ENCODE results near the gene KSR2.

The KSR2 gene

DNA sequence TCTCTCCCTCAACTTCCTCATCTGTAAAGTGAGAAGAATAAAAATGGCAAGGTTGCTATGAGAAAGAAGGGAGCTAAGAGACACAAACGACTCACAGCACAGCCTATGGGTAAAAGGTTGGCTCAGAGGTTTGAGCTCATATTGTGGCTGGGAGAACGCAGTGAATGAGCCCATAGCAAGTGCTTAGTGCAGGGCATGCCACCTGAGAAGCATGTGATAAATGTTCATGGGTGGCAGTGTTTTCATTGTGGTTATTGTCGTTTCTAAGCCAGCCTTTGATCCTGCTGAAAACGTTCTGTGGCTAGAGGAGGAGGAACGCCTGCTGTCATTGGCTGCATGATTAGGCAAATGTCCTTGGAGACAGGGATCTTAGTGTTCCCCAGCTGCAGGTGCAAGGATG lies 150.4 kb downstream of the KSR2 start:
- no peaks in the 10 kb centered on the region for H3K4me1 ChIP-seq (ENCODE audit: low read length)
- H3K36me3 ChIP-seq (replicated peaks; ENCODE audit: low read depth, low read length): no peaks in the 10 kb centered on the region
- no peak overlapping the region for H3K4me2 ChIP-seq (ENCODE audit: low read length)
- no peaks in the 10 kb centered on the region for H3K79me2 ChIP-seq (ENCODE audit: low read length)
- no peak overlapping the region for H3K27ac ChIP-seq (ENCODE audit: low read length)
- H3K9me3 ChIP-seq (ENCODE audit: insufficient read depth, low read length): no peaks in the 10 kb centered on the region
- no peak overlapping the region for H3K4me3 ChIP-seq (ENCODE audit: low read length)
- H3K9ac ChIP-seq (ENCODE audit: low read length): no peak overlapping the region
- H2AFZ ChIP-seq (ENCODE audit: low read depth, low read length): no peak overlapping the region
- peaks cover 6% of the 10 kb centered on the region; the same call in 1 of the 2 replicates for H3K27me3 ChIP-seq (ENCODE audit: low read depth, low read length)
- TF ChIP-seq, protein P1, sequence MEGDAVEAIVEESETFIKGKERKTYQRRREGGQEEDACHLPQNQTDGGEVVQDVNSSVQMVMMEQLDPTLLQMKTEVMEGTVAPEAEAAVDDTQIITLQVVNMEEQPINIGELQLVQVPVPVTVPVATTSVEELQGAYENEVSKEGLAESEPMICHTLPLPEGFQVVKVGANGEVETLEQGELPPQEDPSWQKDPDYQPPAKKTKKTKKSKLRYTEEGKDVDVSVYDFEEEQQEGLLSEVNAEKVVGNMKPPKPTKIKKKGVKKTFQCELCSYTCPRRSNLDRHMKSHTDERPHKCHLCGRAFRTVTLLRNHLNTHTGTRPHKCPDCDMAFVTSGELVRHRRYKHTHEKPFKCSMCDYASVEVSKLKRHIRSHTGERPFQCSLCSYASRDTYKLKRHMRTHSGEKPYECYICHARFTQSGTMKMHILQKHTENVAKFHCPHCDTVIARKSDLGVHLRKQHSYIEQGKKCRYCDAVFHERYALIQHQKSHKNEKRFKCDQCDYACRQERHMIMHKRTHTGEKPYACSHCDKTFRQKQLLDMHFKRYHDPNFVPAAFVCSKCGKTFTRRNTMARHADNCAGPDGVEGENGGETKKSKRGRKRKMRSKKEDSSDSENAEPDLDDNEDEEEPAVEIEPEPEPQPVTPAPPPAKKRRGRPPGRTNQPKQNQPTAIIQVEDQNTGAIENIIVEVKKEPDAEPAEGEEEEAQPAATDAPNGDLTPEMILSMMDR (IDR thresholded peaks at IDR 0.05; ENCODE audit: low read depth, low read length): no peak
- TF ChIP-seq EZH2phosphoT487 (IDR thresholded peaks at IDR 0.05; ENCODE audit: low read depth): no peak
- H4K20me1 ChIP-seq (ENCODE audit: insufficient read depth, low read length): no peaks in the 10 kb centered on the region

DNA sequence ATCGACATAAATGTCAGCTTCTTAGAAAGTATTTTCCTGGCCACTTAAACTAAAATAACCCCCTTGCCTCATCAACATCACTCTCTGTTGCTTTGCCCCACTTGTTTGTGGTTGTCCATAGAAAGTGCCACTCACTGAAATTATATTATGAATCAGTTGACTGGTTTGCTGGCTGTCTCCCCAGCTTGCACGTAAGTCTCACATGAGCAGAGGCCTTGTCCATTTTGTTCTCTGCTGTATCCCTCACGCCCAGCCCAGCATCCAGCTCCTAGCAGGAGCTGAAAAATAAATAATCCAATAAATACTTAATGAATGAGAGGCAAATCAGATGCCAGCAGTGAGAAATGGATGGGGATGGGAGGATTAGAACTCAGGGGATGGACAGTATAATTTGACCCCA lies 159.3 kb downstream of the KSR2 start:
- H3K79me2 ChIP-seq (ENCODE audit: low read length): no peaks in the 10 kb centered on the region
- no peaks in the 10 kb centered on the region for H3K9me3 ChIP-seq (ENCODE audit: insufficient read depth, low read length)
- H3K4me1 ChIP-seq (ENCODE audit: low read length): no peaks in the 10 kb centered on the region
- no peak overlapping the region for H3K27ac ChIP-seq (ENCODE audit: low read length)
- H3K4me3 ChIP-seq (ENCODE audit: low read length): no peak overlapping the region
- H3K9ac ChIP-seq (ENCODE audit: low read length): no peak overlapping the region
- H2AFZ ChIP-seq (ENCODE audit: low read depth, low read length): no peak overlapping the region
- peaks cover 21% of the 10 kb centered on the region for H3K27me3 ChIP-seq (ENCODE audit: low read depth, low read length)
- TF ChIP-seq EZH2phosphoT487 (IDR thresholded peaks at IDR 0.05; ENCODE audit: low read depth): no peak
- TF ChIP-seq, protein P1 (IDR thresholded peaks at IDR 0.05; ENCODE audit: low read depth, low read length): no peak
- no peaks in the 10 kb centered on the region for H3K36me3 ChIP-seq (replicated peaks; ENCODE audit: low read depth, low read length)
- H3K4me2 ChIP-seq (ENCODE audit: low read length): no peak overlapping the region
- no peaks in the 10 kb centered on the region for H4K20me1 ChIP-seq (ENCODE audit: insufficient read depth, low read length)

GRCh38 chr12:117807946-117808345 lies 160.8 kb downstream of the KSR2 start:
- Histone ChIP-seq H3K27me3 (ENCODE audit: low read depth, low read length) (peaks cover 21% of the 10 kb centered on the region), H3K9ac (ENCODE audit: low read length) (no peak overlapping the region), H2AFZ (ENCODE audit: low read depth, low read length) (no peak overlapping the region), H3K4me1 (ENCODE audit: low read length) (no peaks in the 10 kb centered on the region), H3K4me3 (ENCODE audit: low read length) (no peak overlapping the region), H4K20me1 (ENCODE audit: insufficient read depth, low read length) (no peaks in the 10 kb centered on the region), H3K36me3 (replicated peaks; ENCODE audit: low read depth, low read length) (no peaks in the 10 kb centered on the region), H3K79me2 (ENCODE audit: low read length) (no peaks in the 10 kb centered on the region), H3K9me3 (ENCODE audit: insufficient read depth, low read length) (no peaks in the 10 kb centered on the region), H3K27ac (ENCODE audit: low read length) (no peak overlapping the region), H3K4me2 (ENCODE audit: low read length) (no peak overlapping the region)
- no peak for TF ChIP-seq EZH2phosphoT487 (IDR thresholded peaks at IDR 0.05; ENCODE audit: low read depth)
- TF ChIP-seq, protein P1 (IDR thresholded peaks at IDR 0.05; ENCODE audit: low read depth, low read length): no peak

- no peaks in the 10 kb centered on the region for H3K36me3 ChIP-seq (replicated peaks; ENCODE audit: low read depth, low read length)
- no peak overlapping the region for H3K4me3 ChIP-seq (ENCODE audit: low read length)
- H4K20me1 ChIP-seq (ENCODE audit: insufficient read depth, low read length): no peaks in the 10 kb centered on the region
- no peaks in the 10 kb centered on the region for H3K79me2 ChIP-seq (ENCODE audit: low read length)
- H3K4me2 ChIP-seq (ENCODE audit: low read length): no peak overlapping the region
- H3K27me3 ChIP-seq (ENCODE audit: low read depth, low read length): peaks cover 21% of the 10 kb centered on the region
- H3K27ac ChIP-seq (ENCODE audit: low read length): no peak overlapping the region
- TF ChIP-seq, protein P1 (IDR thresholded peaks at IDR 0.05; ENCODE audit: low read depth, low read length): no peak
- no peak for TF ChIP-seq EZH2phosphoT487 (IDR thresholded peaks at IDR 0.05; ENCODE audit: low read depth)
- H3K9me3 ChIP-seq (ENCODE audit: insufficient read depth, low read length): no peaks in the 10 kb centered on the region
- no peak overlapping the region for H3K9ac ChIP-seq (ENCODE audit: low read length)
- no peaks in the 10 kb centered on the region for H3K4me1 ChIP-seq (ENCODE audit: low read length)
- no peak overlapping the region for H2AFZ ChIP-seq (ENCODE audit: low read depth, low read length)
Observed at GRCh38 chr12:117807355-117807754, 161.4 kb downstream of the KSR2 start.

Data from OCI-LY3 (cell line).